T-cell (primary cell): ENCODE measurements around the gene KCNJ3. TPM values are rescaled to one million over a fixed set of nuclear protein-coding genes. Genes with fewer than 3 reads are reported as not detected.

ENCODE experiments used
- ATAC-seq, 4 experiments: fragments of 200-7000 bp in 3 of 4; fragments of 150-1000 bp in 1 of 4; cut with Tn5 transposase; replicated peaks in 1 of 4; 1 replicate in 3 of 4; 2 replicates in 1 of 4; pipeline ENCODE4 v1.10.0; 2021; ENCODE audit warnings: moderate library complexity in 3 of 4, mild to moderate bottlenecking in 2 of 4, moderate number of reproducible peaks in 1 of 4
- CTCF ChIA-PET, 2 donors: fragments of 300-600 bp; sonication (Branson Sonifier 250); formaldehyde crosslinking; loops; one replicate each; lab custom pipeline; 2022; ENCODE audit warnings: antibody characterized with exemption in 2 of 2; lab: Charles Lee
- POLR2A ChIA-PET, 2 donors: fragments of 300-600 bp; sonication (Branson Sonifier 250); formaldehyde crosslinking; loops; one replicate each; lab custom pipeline; 2022; ENCODE audit warnings: antibody characterized with exemption in 2 of 2; lab: Charles Lee
- DNase-seq, 35 experiments: peaks; one replicate each; pipeline versions ENCODE4 v3.0.0 to v3.0.0-alpha.2; 2013 to 2023
- H3K27ac ChIP-seq: one replicate; pipeline ENCODE4 v1.5.1; 2013; ENCODE audit warnings: low read length
- H3K27me3 ChIP-seq, 2 experiments: replicated peaks in 1 of 2; 1 replicate in 1 of 2; 2 replicates in 1 of 2; pipeline versions ENCODE4 v1.6.1 to v1.7.0; 2013; ENCODE audit warnings: low read length in 1 of 2, mixed read lengths in 1 of 2; ENCODE audit not compliant: control insufficient read depth in 2 of 2, insufficient read depth in 2 of 2; ENCODE audit errors: extremely low read depth in 1 of 2
- H3K36me3 ChIP-seq, 2 donors: 1 replicate in 1 of 2; 2 replicates in 1 of 2; pipeline versions ENCODE4 v1.6.1 to v1.7.0; 2013; ENCODE audit warnings: low read length in 1 of 2; ENCODE audit not compliant: control insufficient read depth in 2 of 2, insufficient read depth in 1 of 2; ENCODE audit errors: extremely low read depth in 1 of 2
- H3K4me1 ChIP-seq, 2 experiments: 1 replicate in 1 of 2; 2 replicates in 1 of 2; pipeline versions ENCODE4 v1.6.1 to v1.7.0; 2013; ENCODE audit warnings: low read length in 2 of 2, mixed read lengths in 1 of 2; ENCODE audit not compliant: insufficient read depth in 2 of 2, control insufficient read depth in 1 of 2; ENCODE audit errors: extremely low read depth in 1 of 2
- H3K4me3 ChIP-seq, 2 donors: 1 replicate in 1 of 2; 2 replicates in 1 of 2; pipeline versions ENCODE4 v1.5.1 to v1.7.0; 2013; ENCODE audit warnings: mild to moderate bottlenecking in 2 of 2, low read length in 1 of 2, moderate library complexity in 1 of 2; ENCODE audit not compliant: control insufficient read depth in 1 of 2; ENCODE audit errors: extremely low read depth in 1 of 2
- H3K9me3 ChIP-seq: 2 replicates; pipeline ENCODE4 v1.7.0; 2013
- H3K27ac Mint-ChIP-seq, 2 donors: one replicate each; pipeline ENCODE4 v1.8.0; 2020 to 2021; ENCODE audit warnings: mild to moderate bottlenecking in 2 of 2, mixed read lengths in 2 of 2
- H3K27me3 Mint-ChIP-seq, 2 donors: one replicate each; pipeline ENCODE4 v1.8.0; 2021 to 2022; ENCODE audit warnings: mixed read lengths in 2 of 2
- H3K36me3 Mint-ChIP-seq: one replicate; pipeline ENCODE4 v1.8.0; 2021; ENCODE audit warnings: mixed read lengths
- H3K4me1 Mint-ChIP-seq, 3 donors: one replicate each; pipeline ENCODE4 v1.8.0; 2020 to 2022; ENCODE audit warnings: mixed read lengths in 3 of 3, mild to moderate bottlenecking in 1 of 3
- H3K4me3 Mint-ChIP-seq, 3 donors: one replicate each; pipeline ENCODE4 v1.8.0; 2020 to 2022; ENCODE audit warnings: mild to moderate bottlenecking in 3 of 3, mixed read lengths in 3 of 3, moderate library complexity in 3 of 3
- H3K9me3 Mint-ChIP-seq, 3 donors: one replicate each; pipeline ENCODE4 v1.8.0; 2020 to 2022; ENCODE audit warnings: mixed read lengths in 3 of 3
- whole genome bisulfite sequencing: methylation state at CpG from one replicate; pipeline ENCODE4 v1.1.5; 2013; ENCODE audit warnings: missing lambda C conversion rate; ENCODE audit not compliant: insufficient coverage; 5-methylcytosine and 5-hydroxymethylcytosine counted together
- total RNA-seq, 35 experiments: library from RNA in 6 of 35; stranded (reverse) in 6 of 35; fragments of 120-200 nt in 1 of 35; gene quantifications; one replicate each; pipeline versions ENCODE4 v1.2.1 to v1.2.4 and lab custom pipeline; 2013 to 2026

KCNJ3 gene
- total RNA-seq, 5 donors from 2014 or later (not counting 1 experiment from before 2014, with no cell fraction given) = not detected

GRCh38 chr2:154681741-154682140 lies 16.8 kb upstream of the KCNJ3 start:
- H3K36me3 Mint-ChIP-seq = no peaks in the 10 kb centered on the region
- DNase-seq (no peak), ATAC-seq (no peak)
- Histone ChIP-seq H3K27ac (no peak overlapping the region), H3K4me1 (no peaks in the 10 kb centered on the region), H3K9me3 (no peaks in the 10 kb centered on the region), H3K4me3 (no peak overlapping the region), H3K27me3 (no peaks in the 10 kb centered on the region), H3K36me3 (no peaks in the 10 kb centered on the region)
- no peaks in the 10 kb centered on the region for H3K27me3 Mint-ChIP-seq
- ChIA-PET POLR2A (no interaction called here), CTCF (no interaction called here)
- no peak overlapping the region for H3K27ac Mint-ChIP-seq
- 75% methylated on average over 1 of the region's 2 CpGs for WGBS
- peaks cover 2 to 19% (median 14%) of the 10 kb centered on the region in 3 donors for H3K9me3 Mint-ChIP-seq
- H3K4me3 Mint-ChIP-seq = no peak overlapping the region
- H3K4me1 Mint-ChIP-seq = no peaks in the 10 kb centered on the region

DNA sequence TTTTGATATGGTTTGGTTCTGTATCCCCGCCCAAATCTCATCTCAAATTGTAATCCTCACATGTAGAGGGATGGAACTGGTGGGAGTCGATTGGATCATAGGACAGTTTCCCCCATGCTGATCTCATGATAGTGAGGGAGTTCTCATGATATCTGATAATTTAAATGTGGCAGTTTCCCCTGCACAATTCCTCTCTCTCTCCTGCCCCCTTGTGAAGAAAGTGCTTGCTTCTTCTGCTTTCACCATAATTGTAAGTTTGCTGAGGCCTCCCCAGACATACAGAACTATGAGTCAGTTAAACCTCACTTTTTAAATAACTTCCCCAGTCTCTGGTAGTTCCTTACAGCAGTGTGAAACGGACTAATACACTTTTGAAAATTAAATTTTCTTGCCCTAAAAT lies 12.3 kb upstream of the KCNJ3 start:
- H3K27ac ChIP-seq = no peak overlapping the region
- no peaks in the 10 kb centered on the region for H3K4me1 ChIP-seq
- DNase-seq = no peak
- H3K9me3 Mint-ChIP-seq = peaks cover 0 to 16% (median 9%) of the 10 kb centered on the region in 3 donors
- H3K27me3 ChIP-seq = no peaks in the 10 kb centered on the region
- no peak for ATAC-seq
- ChIA-PET POLR2A (no interaction called here), CTCF (no interaction called here)
- no peak overlapping the region for H3K4me3 Mint-ChIP-seq
- H3K9me3 ChIP-seq = no peaks in the 10 kb centered on the region
- H3K27me3 Mint-ChIP-seq = no peaks in the 10 kb centered on the region
- no peak overlapping the region for H3K4me3 ChIP-seq
- WGBS = no CpG with 5 or more reads among the region's 3 CpGs
- H3K36me3 ChIP-seq = no peaks in the 10 kb centered on the region
- H3K4me1 Mint-ChIP-seq = no peaks in the 10 kb centered on the region
- H3K27ac Mint-ChIP-seq = no peak overlapping the region
- H3K36me3 Mint-ChIP-seq = no peaks in the 10 kb centered on the region

GRCh38 chr2:154688373-154688772 lies 10.1 kb upstream of the KCNJ3 start:
- no peak overlapping the region for H3K4me3 Mint-ChIP-seq
- no peak for DNase-seq
- Histone ChIP-seq H3K4me3 (no peak overlapping the region), H3K27me3 (no peaks in the 10 kb centered on the region), H3K36me3 (no peaks in the 10 kb centered on the region), H3K4me1 (no peaks in the 10 kb centered on the region), H3K9me3 (no peaks in the 10 kb centered on the region), H3K27ac (no peak overlapping the region)
- peaks cover 0 to 12% (median 6%) of the 10 kb centered on the region in 3 donors for H3K9me3 Mint-ChIP-seq
- CTCF ChIA-PET = no interaction called here
- no peak for ATAC-seq
- no peaks in the 10 kb centered on the region for H3K27me3 Mint-ChIP-seq
- H3K4me1 Mint-ChIP-seq = no peaks in the 10 kb centered on the region
- WGBS = no CpG with 5 or more reads among the region's 1 CpG
- no peak overlapping the region for H3K27ac Mint-ChIP-seq
- POLR2A ChIA-PET = no interaction called here
- no peaks in the 10 kb centered on the region for H3K36me3 Mint-ChIP-seq

DNA sequence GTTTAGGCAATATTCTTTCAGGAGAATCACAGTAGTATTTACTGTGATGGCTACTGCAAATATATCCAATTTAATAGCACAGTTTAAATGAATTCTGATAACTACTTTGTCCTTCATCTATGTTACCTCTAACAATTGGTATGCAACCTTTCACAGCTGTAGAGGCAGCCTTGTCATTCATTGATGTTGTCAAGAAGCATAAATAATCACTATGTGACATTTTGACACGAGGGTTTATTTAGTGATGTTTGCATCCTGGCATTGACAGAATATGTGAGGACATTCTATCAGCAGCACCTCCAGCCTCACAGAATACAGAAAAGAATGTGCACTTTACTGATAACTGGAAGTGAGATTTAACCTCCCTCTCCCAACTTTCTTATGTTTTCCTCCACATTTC lies 9.3 kb upstream of the KCNJ3 start:
- DNase-seq = no peak
- Histone ChIP-seq H3K36me3 (no peaks in the 10 kb centered on the region), H3K9me3 (no peaks in the 10 kb centered on the region), H3K27ac (no peak overlapping the region), H3K27me3 (no peaks in the 10 kb centered on the region), H3K4me3 (no peak overlapping the region), H3K4me1 (no peaks in the 10 kb centered on the region)
- no CpG with 5 or more reads among the region's 1 CpG for WGBS
- no peak overlapping the region for H3K4me3 Mint-ChIP-seq
- peaks cover 0 to 12% (median 6%) of the 10 kb centered on the region in 3 donors for H3K9me3 Mint-ChIP-seq
- no peak for ATAC-seq
- no peaks in the 10 kb centered on the region for H3K27me3 Mint-ChIP-seq
- no peaks in the 10 kb centered on the region for H3K36me3 Mint-ChIP-seq
- H3K4me1 Mint-ChIP-seq = no peaks in the 10 kb centered on the region
- H3K27ac Mint-ChIP-seq = no peak overlapping the region
- ChIA-PET POLR2A (interaction anchor here in 1 of 2 donors (0.6 kb wide), 1 partner anchor 183 kb away, joined by 3 read pairs; no protein-coding TSS in a partner anchor), CTCF (no interaction called here)

DNA sequence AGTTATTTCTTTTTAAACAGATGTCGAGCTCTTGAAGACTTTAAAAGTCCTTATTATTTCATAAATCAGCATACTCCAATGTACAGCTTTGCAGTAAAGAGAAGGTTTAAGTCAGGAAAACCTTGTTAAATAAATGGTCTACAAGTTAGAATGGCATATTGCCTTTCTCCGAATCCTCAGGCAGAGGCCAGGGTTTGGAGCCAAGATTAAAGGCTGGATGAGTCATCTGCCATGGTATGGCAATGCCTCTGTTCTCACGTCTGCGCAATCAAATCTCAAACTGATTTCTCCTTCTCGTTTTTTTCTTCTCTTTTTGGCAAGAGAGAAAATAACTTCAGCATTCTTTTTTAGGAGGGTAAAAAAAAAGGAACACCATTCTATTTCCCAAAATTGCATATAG lies 5.6 kb upstream of the KCNJ3 start:
- ChIA-PET CTCF (no interaction called here), POLR2A (no interaction called here)
- DNase-seq (no peak), ATAC-seq (no peak)
- Histone ChIP-seq H3K4me1 (no peaks in the 10 kb centered on the region), H3K27ac (no peak overlapping the region), H3K36me3 (no peaks in the 10 kb centered on the region), H3K4me3 (no peak overlapping the region), H3K9me3 (no peaks in the 10 kb centered on the region), H3K27me3 (peaks cover 5 to 8% of the 10 kb centered on the region in 2 experiments)
- 33% methylated on average over 1 of the region's 5 CpGs for WGBS
- no peaks in the 10 kb centered on the region for H3K36me3 Mint-ChIP-seq
- peaks cover 5 to 14% of the 10 kb centered on the region in 2 donors for H3K27me3 Mint-ChIP-seq
- no peaks in the 10 kb centered on the region for H3K4me1 Mint-ChIP-seq
- H3K27ac Mint-ChIP-seq = no peak overlapping the region
- H3K4me3 Mint-ChIP-seq = no peak overlapping the region
- no peaks in the 10 kb centered on the region for H3K9me3 Mint-ChIP-seq

DNA sequence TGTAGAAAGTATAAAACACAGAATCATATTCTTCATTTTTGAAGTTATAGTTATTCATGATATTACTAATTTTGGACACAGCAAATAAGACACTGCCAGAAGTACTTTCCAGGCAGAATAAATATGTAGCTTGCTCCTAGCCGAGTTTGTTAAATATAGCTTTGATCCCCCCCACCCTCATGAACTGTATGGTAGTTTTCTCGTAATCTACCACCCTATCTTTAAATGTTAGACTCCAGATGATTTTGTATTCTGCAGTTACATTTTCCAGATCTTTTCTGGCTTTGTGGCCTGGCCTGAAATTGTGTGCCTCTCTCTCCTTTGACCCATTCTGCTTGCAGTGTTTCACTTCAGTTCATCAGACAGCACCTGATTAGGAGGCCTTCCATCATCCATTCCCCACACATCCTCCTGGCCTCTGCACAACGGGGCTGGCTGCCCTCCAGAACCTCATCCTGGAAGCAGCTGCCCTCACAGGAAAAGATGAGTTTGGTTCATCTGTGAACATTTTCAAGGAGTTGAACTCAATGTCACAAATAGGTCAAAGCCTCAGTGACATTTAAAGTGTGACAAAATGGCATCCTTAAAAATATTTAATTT lies 4.7 kb upstream of the KCNJ3 start:
- no peaks in the 10 kb centered on the region for H3K36me3 ChIP-seq
- peaks cover 5 to 18% of the 10 kb centered on the region in 2 experiments for H3K27me3 ChIP-seq
- H3K27ac ChIP-seq = no peak overlapping the region
- WGBS = no CpG with 5 or more reads among the region's 3 CpGs
- no peaks in the 10 kb centered on the region for H3K4me1 ChIP-seq
- H3K4me3 ChIP-seq = no peak overlapping the region
- CTCF ChIA-PET = no interaction called here
- Mint-ChIP-seq H3K27me3 (peaks cover 6 to 14% of the 10 kb centered on the region in 2 donors), H3K36me3 (no peaks in the 10 kb centered on the region), H3K9me3 (peaks cover 0 to under 1% (median 0%) of the 10 kb centered on the region in 3 donors), H3K4me1 (peaks cover 0 to under 1% (median under 1%) of the 10 kb centered on the region in 3 donors), H3K27ac (no peak overlapping the region), H3K4me3 (no peak overlapping the region)
- no peaks in the 10 kb centered on the region for H3K9me3 ChIP-seq
- POLR2A ChIA-PET = no interaction called here
- DNase-seq (no peak), ATAC-seq (no peak)
